Kidney epithelial cell (primary cell): Measurements from ENCODE around the gene FAM9B. TPM values are rescaled to one million over a fixed set of nuclear protein-coding genes. Genes with fewer than 3 reads are reported as not detected.
"Not testable (repeated sequence)": the region's sequence is repeated elsewhere in the genome, so short reads cannot be mapped to it uniquely, and the experiment has no call there.

Experiments
- DNase-seq: peaks from one replicate; pipeline ENCODE4 v3.0.0-alpha.2; 2010; ENCODE audit warnings: low read depth
- H3K27me3 ChIP-seq: 2 replicates; pipeline ENCODE4 v1.6.0; 2011; ENCODE audit warnings: low read length; ENCODE audit not compliant: control insufficient read depth, insufficient read depth
- H3K36me3 ChIP-seq: 2 replicates; pipeline ENCODE4 v1.5.1; 2011; ENCODE audit warnings: low read length; ENCODE audit not compliant: control insufficient read depth, insufficient read depth
- H3K4me3 ChIP-seq: 2 replicates; pipeline ENCODE4 v1.5.1; 2011; ENCODE audit warnings: low read depth, mild to moderate bottlenecking, control low read depth, low read length
- total RNA-seq: library from RNA; depleted of rRNA; stranded (reverse); fragments of >200 nt; gene quantifications from 2 replicates; pipeline ENCODE4 v1.2.3, GENCODE V29; 2015
- TF ChIP-seq, protein P1 (sequence below): IDR thresholded peaks from 2 replicates; pipeline ENCODE4 v1.5.1; 2011; ENCODE audit warnings: mild to moderate bottlenecking, moderate library complexity, low read length, control low read depth, inconsistent platforms; ENCODE audit not compliant: insufficient read depth, poor library complexity, severe bottlenecking

FAM9B gene
- total RNA-seq, 1 donor from 2014 or later = not detected

GRCh38 chrX:9038244-9038643 lies 4.3 kb upstream of the FAM9B start:
- Histone ChIP-seq H3K36me3 (no peaks in the 10 kb centered on the region), H3K4me3 (no peak overlapping the region), H3K27me3 (no peaks in the 10 kb centered on the region)
- TF ChIP-seq, protein P1, sequence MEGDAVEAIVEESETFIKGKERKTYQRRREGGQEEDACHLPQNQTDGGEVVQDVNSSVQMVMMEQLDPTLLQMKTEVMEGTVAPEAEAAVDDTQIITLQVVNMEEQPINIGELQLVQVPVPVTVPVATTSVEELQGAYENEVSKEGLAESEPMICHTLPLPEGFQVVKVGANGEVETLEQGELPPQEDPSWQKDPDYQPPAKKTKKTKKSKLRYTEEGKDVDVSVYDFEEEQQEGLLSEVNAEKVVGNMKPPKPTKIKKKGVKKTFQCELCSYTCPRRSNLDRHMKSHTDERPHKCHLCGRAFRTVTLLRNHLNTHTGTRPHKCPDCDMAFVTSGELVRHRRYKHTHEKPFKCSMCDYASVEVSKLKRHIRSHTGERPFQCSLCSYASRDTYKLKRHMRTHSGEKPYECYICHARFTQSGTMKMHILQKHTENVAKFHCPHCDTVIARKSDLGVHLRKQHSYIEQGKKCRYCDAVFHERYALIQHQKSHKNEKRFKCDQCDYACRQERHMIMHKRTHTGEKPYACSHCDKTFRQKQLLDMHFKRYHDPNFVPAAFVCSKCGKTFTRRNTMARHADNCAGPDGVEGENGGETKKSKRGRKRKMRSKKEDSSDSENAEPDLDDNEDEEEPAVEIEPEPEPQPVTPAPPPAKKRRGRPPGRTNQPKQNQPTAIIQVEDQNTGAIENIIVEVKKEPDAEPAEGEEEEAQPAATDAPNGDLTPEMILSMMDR = no peak
- no peak for DNase-seq

GRCh38 chrX:9037296-9037695 lies 3.4 kb upstream of the FAM9B start:
- Histone ChIP-seq H3K4me3 (no peak overlapping the region), H3K27me3 (no peaks in the 10 kb centered on the region), H3K36me3 (no peaks in the 10 kb centered on the region)
- TF ChIP-seq, protein P1 = no peak
- DNase-seq = no peak

- TF ChIP-seq, protein P1 = no peak
- Histone ChIP-seq H3K4me3 (no peak overlapping the region), H3K36me3 (no peaks in the 10 kb centered on the region), H3K27me3 (no peaks in the 10 kb centered on the region)
- DNase-seq = no peak
Observed at GRCh38 chrX:9033586-9033985, 341 bp downstream of the FAM9B start.

- H3K36me3 ChIP-seq = no peaks in the 10 kb centered on the region
- no peak overlapping the region for H3K4me3 ChIP-seq
- no peaks in the 10 kb centered on the region for H3K27me3 ChIP-seq
- no peak for DNase-seq
- TF ChIP-seq, protein P1 = no peak
Observed at GRCh38 chrX:9033179-9033578, 748 bp downstream of the FAM9B start.

DNA sequence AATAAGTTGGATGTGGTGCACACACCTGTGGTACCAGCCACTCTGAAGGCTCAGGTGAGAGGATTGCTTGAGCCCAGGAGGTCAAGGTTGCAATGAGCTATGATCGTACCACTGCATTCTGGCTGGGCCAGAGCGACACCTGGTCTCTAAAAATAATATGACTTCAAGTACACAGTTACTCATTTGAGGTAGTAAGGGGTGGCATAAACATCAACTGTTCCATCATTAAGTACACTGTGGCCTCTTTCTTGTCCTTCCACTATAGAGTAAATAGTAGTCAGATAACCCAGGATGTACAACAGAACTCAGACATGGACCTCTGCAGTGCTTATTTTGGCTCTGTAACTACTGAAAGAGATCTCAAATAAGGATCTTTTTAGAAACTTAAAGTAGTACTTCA lies 10.6 kb downstream of the FAM9B start:
- DNase-seq = no peak
- Histone ChIP-seq H3K4me3 (no peak overlapping the region), H3K36me3 (no peaks in the 10 kb centered on the region), H3K27me3 (no peaks in the 10 kb centered on the region)
- TF ChIP-seq, protein P1 = no peak

- no peak overlapping the region for H3K4me3 ChIP-seq
- DNase-seq = no peak
- H3K36me3 ChIP-seq = no peaks in the 10 kb centered on the region
- TF ChIP-seq, protein P1 = no peak
- no peaks in the 10 kb centered on the region for H3K27me3 ChIP-seq
Observed at GRCh38 chrX:9019151-9019550, 14.8 kb downstream of the FAM9B start.

GRCh38 chrX:9018332-9018731 lies 15.6 kb downstream of the FAM9B start:
- H3K36me3 ChIP-seq, DNase-seq: not testable (repeated sequence)

More at GRCh38 chrX:9018332-9018731, 15.6 kb downstream of the FAM9B start:
- not testable (repeated sequence) for H3K4me3 ChIP-seq, H3K27me3 ChIP-seq
